GM12864 (cell line): ENCODE measurements around the gene ZFP64.
"Not testable (repeated sequence)": the region's sequence is repeated elsewhere in the genome, so short reads cannot be mapped to it uniquely, and the experiment has no call there.

Experiments
- DNase-seq: peaks from one replicate; pipeline ENCODE4 v3.0.0-alpha.2; 2011; ENCODE audit warnings: low read depth
- H3K4me3 ChIP-seq: 2 replicates; pipeline ENCODE4 v1.5.1; 2011; ENCODE audit warnings: mild to moderate bottlenecking, low read depth, low read length, control low read depth
- TF ChIP-seq, protein P1 (sequence below): IDR thresholded peaks from 2 replicates; pipeline ENCODE4 v1.5.1; 2011; ENCODE audit warnings: low read depth, mild to moderate bottlenecking, moderate library complexity, low read length, control low read depth, inconsistent platforms; ENCODE audit errors: missing control alignments

Gene ZFP64

GRCh38 chr20:52204136-52204535 lies 12.6 kb upstream of the ZFP64 start:
- H3K4me3 ChIP-seq: no peak overlapping the region
- TF ChIP-seq, protein P1, sequence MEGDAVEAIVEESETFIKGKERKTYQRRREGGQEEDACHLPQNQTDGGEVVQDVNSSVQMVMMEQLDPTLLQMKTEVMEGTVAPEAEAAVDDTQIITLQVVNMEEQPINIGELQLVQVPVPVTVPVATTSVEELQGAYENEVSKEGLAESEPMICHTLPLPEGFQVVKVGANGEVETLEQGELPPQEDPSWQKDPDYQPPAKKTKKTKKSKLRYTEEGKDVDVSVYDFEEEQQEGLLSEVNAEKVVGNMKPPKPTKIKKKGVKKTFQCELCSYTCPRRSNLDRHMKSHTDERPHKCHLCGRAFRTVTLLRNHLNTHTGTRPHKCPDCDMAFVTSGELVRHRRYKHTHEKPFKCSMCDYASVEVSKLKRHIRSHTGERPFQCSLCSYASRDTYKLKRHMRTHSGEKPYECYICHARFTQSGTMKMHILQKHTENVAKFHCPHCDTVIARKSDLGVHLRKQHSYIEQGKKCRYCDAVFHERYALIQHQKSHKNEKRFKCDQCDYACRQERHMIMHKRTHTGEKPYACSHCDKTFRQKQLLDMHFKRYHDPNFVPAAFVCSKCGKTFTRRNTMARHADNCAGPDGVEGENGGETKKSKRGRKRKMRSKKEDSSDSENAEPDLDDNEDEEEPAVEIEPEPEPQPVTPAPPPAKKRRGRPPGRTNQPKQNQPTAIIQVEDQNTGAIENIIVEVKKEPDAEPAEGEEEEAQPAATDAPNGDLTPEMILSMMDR: no peak
- no peak for DNase-seq

- TF ChIP-seq, protein P1: no peak
- no peak for DNase-seq
- H3K4me3 ChIP-seq: no peak overlapping the region
Observed at GRCh38 chr20:52201395-52201794, 9.8 kb upstream of the ZFP64 start.

DNA sequence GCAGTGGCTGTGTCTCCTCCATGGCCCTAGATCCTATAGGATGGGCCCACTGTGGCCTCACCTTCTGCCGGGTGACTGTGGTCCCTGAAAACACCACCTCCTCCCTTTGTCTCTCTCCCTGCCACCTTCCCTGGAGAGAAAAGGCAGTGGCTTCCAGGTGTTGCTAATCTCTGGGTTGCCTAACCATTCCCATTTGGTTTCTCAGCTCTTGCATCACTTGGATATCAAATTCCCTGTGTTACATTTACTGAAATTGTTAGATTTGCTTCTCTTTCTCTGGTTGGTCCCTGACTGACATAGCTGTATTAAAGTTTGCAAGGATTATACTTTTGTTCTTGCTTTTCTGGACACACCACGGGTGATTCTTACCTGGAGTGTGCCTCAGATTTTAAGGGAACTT lies 9.3 kb upstream of the ZFP64 start:
- no peak for DNase-seq
- H3K4me3 ChIP-seq: no peak overlapping the region
- TF ChIP-seq, protein P1: no peak

DNA sequence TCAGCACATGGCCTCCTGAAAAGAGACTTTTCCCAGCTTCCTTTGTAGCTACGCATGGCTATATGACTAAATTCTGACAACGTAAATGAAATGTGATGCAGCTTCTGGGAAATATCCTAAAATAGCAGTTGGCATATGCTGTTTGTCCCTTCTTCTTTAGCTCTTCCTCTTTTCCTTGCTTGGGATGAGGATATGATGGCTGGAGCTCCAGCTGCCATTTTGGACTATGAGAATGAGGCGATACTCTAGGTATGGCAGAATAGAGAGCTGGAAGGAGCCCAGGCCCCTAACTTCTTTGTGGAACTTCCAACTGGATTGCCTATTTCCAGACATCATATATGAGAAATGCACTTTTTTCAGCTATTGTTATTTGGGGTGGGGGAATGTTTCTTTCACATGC lies 5.3 kb upstream of the ZFP64 start:
- TF ChIP-seq, protein P1: no peak
- DNase-seq: no peak
- H3K4me3 ChIP-seq: no peak overlapping the region

DNA sequence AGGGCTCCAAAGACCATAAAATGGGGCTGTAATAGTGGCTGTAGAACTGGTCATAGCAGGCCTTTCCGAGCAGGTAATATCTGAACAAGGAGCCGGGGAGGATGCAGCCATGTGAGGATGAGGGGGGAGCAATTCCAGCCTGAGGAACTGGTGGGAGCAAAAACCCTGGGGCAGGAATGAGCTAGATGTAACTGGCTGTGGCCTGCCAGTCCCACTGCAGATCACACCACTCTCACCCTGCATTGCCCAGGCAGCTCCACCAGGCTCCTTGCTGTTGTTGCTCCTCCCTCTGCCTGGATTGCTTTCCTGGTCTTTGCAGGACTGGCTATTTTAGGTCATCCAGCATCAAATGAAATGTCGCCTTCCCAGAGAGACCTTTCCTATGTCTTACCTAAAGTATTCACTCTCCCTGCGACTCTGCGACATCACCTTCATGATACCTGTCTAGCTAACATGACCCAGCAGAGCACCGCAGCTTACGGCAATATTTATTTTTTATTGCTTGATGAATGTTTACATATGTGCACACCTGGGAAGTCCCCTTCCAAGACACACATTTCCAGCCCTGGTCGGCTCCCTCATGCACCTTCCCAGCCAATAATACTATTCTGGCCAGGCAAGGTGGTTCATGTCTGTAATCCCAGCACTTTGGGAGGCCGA lies 2.4 kb upstream of the ZFP64 start:
- no peak overlapping the region for H3K4me3 ChIP-seq
- TF ChIP-seq, protein P1: no peak
- DNase-seq: no peak

- no peak for DNase-seq
- TF ChIP-seq, protein P1: no peak
- no peak overlapping the region for H3K4me3 ChIP-seq
Observed at GRCh38 chr20:52193133-52193532, 1.6 kb upstream of the ZFP64 start.

DNA sequence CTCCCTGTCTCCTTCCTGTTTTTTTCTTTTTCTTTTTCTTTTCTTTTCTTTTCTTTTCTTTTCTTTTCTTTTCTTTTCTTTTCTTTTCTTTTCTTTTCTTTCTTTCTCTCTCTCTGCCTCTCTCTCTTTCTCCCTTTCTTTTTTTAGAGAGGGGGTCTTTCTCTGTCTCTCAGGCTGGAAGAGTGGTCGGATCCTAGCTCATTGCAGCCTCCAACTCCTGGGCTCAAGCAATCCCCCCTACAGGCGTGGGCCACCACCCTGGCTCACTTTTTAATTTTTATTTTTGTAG lies 1.1 kb upstream of the ZFP64 start:
- DNase-seq: not testable (repeated sequence)
- peak overlapping the region; percentile 97 for H3K4me3 ChIP-seq
